ENCODE results near the gene PIEZO2.

PIEZO2 gene

GRCh38 chr18:10893761-10894160 lies 255.6 kb downstream of the PIEZO2 start:
- DNase-seq (ENCODE audit: extremely low read depth, insufficient read length): no peak
- Histone ChIP-seq H3K4me3 (replicated peaks; ENCODE audit: low read depth, low read length) (no peak overlapping the region), H3K27me3 (replicated peaks; ENCODE audit: control insufficient read depth, insufficient read depth, low read length) (no peaks in the 10 kb centered on the region), H3K36me3 (ENCODE audit: control insufficient read depth, insufficient read depth, low read length) (peaks cover 2% of the 10 kb centered on the region; the same call in 1 of the 2 replicates)
- no peak for TF ChIP-seq CTCF (IDR thresholded peaks at IDR 0.05; ENCODE audit: insufficient read depth, low read length, poor library complexity, severe bottlenecking)

- H3K27me3 ChIP-seq (replicated peaks; ENCODE audit: control insufficient read depth, insufficient read depth, low read length): no peaks in the 10 kb centered on the region
- no peak for TF ChIP-seq CTCF (IDR thresholded peaks at IDR 0.05; ENCODE audit: insufficient read depth, low read length, poor library complexity, severe bottlenecking)
- no peak for DNase-seq (ENCODE audit: extremely low read depth, insufficient read length)
These were observed 256.2 kb downstream of the PIEZO2 start for GRCh38 chr18:10893196-10893595.

GRCh38 chr18:10892786-10893185 lies 256.6 kb downstream of the PIEZO2 start:
- TF ChIP-seq CTCF (IDR thresholded peaks at IDR 0.05; ENCODE audit: insufficient read depth, low read length, poor library complexity, severe bottlenecking): no peak
- Histone ChIP-seq H3K4me3 (replicated peaks; ENCODE audit: low read depth, low read length) (no peak overlapping the region), H3K27me3 (replicated peaks; ENCODE audit: control insufficient read depth, insufficient read depth, low read length) (no peaks in the 10 kb centered on the region), H3K36me3 (ENCODE audit: control insufficient read depth, insufficient read depth, low read length) (peaks cover 2% of the 10 kb centered on the region; the same call in 1 of the 2 replicates)
- DNase-seq (ENCODE audit: extremely low read depth, insufficient read length): no peak

More at GRCh38 chr18:10893196-10893595, 256.2 kb downstream of the PIEZO2 start:
- no peak overlapping the region for H3K4me3 ChIP-seq (replicated peaks; ENCODE audit: low read depth, low read length)
- H3K36me3 ChIP-seq (ENCODE audit: control insufficient read depth, insufficient read depth, low read length): peaks cover 2% of the 10 kb centered on the region; the same call in 1 of the 2 replicates

- Histone ChIP-seq H3K4me3 (replicated peaks; ENCODE audit: low read depth, low read length) (peak overlapping the region; percentile 43), H3K36me3 (ENCODE audit: control insufficient read depth, insufficient read depth, low read length) (no peaks in the 10 kb centered on the region; the same call in 1 of the 2 replicates), H3K27me3 (replicated peaks; ENCODE audit: control insufficient read depth, insufficient read depth, low read length) (no peaks in the 10 kb centered on the region)
- no peak for DNase-seq (ENCODE audit: extremely low read depth, insufficient read length)
- TF ChIP-seq CTCF (IDR thresholded peaks at IDR 0.05; ENCODE audit: insufficient read depth, low read length, poor library complexity, severe bottlenecking): no peak
These were observed 259.3 kb downstream of the PIEZO2 start for GRCh38 chr18:10890022-10890421.

GRCh38 chr18:10878703-10879102 lies 270.7 kb downstream of the PIEZO2 start:
- no peak for TF ChIP-seq CTCF (IDR thresholded peaks at IDR 0.05; ENCODE audit: insufficient read depth, low read length, poor library complexity, severe bottlenecking)
- DNase-seq (ENCODE audit: extremely low read depth, insufficient read length): peak; percentile 79
- Histone ChIP-seq H3K27me3 (replicated peaks; ENCODE audit: control insufficient read depth, insufficient read depth, low read length) (no peaks in the 10 kb centered on the region), H3K4me3 (replicated peaks; ENCODE audit: low read depth, low read length) (no peak overlapping the region), H3K36me3 (ENCODE audit: control insufficient read depth, insufficient read depth, low read length) (no peaks in the 10 kb centered on the region)

GRCh38 chr18:10877987-10878386 lies 271.4 kb downstream of the PIEZO2 start:
- Histone ChIP-seq H3K4me3 (replicated peaks; ENCODE audit: low read depth, low read length) (no peak overlapping the region), H3K36me3 (ENCODE audit: control insufficient read depth, insufficient read depth, low read length) (no peaks in the 10 kb centered on the region), H3K27me3 (replicated peaks; ENCODE audit: control insufficient read depth, insufficient read depth, low read length) (no peaks in the 10 kb centered on the region)
- TF ChIP-seq CTCF (IDR thresholded peaks at IDR 0.05; ENCODE audit: insufficient read depth, low read length, poor library complexity, severe bottlenecking): no peak
- no peak for DNase-seq (ENCODE audit: extremely low read depth, insufficient read length)

Data from GM06990 (cell line).